GM13977 (cell line): ENCODE results near the gene MORN2.
A peak's percentile ranks its signal among the peaks of the same experiment; 100 is the strongest.

Source experiments
- DNase-seq: peaks from one replicate; pipeline ENCODE4 v3.0.0; 2012; ENCODE audit warnings: low spot score
- in situ Hi-C: fragments of 300-500 bp; cut with MboI; formaldehyde crosslinking; loops from one replicate; pipeline ENCODE4 v1.12.0; 2022; ENCODE audit warnings: low sequenced_read_pairs, low pct_unique_long_range_greater_than_20kb, mixed read lengths, inconsistent platforms; ENCODE audit not compliant: unreplicated experiment
- TF ChIP-seq, protein P1 (sequence below): IDR thresholded peaks from 2 replicates; pipeline ENCODE4 v1.5.1; 2012; ENCODE audit warnings: mild to moderate bottlenecking, control low read depth; ENCODE audit not compliant: insufficient read depth; ENCODE audit errors: extremely low read depth, missing control alignments

The MORN2 gene

DNA sequence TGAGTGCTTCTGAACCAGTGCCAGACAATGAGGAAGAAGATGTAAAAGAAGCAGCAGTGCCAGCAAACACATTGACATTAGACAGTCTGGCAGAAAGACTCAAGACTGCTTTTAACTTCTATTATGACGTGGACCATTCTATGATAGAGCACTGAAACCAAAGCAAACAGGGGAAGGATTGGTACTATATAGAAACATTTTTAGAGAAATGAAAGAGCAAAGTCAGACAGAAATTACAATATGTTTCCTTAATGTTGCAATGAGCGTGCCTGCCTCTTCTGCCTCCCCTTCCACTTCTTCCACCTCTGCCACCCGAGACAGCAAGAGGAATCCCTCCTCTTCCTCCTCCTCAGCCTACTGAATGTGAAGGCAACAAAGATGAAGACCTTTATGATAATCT, 39.8 kb upstream of the MORN2 start:
- DNase-seq, result peak; percentile 53
- TF ChIP-seq, protein P1, sequence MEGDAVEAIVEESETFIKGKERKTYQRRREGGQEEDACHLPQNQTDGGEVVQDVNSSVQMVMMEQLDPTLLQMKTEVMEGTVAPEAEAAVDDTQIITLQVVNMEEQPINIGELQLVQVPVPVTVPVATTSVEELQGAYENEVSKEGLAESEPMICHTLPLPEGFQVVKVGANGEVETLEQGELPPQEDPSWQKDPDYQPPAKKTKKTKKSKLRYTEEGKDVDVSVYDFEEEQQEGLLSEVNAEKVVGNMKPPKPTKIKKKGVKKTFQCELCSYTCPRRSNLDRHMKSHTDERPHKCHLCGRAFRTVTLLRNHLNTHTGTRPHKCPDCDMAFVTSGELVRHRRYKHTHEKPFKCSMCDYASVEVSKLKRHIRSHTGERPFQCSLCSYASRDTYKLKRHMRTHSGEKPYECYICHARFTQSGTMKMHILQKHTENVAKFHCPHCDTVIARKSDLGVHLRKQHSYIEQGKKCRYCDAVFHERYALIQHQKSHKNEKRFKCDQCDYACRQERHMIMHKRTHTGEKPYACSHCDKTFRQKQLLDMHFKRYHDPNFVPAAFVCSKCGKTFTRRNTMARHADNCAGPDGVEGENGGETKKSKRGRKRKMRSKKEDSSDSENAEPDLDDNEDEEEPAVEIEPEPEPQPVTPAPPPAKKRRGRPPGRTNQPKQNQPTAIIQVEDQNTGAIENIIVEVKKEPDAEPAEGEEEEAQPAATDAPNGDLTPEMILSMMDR, result no peak
- in situ Hi-C loops, result no loop called here

DNA sequence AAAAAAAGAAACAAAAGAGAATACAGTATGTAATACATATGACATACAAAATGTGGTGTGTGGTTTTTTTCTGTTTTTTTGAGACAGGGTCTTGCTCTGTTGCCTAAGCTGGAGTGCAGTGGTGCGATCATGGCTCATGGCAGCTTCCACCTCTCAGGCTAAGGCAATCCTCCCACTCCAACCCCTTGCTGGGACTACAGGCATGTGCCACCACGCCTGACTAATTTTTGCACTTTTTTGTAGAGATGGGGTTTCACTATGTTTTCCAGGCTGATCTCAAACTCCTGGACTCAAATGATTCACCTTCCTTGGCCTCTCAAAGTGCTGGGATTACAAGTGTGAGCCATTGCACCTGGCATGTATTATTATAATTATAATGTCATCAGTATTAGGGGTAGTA, 39.0 kb upstream of the MORN2 start:
- DNase-seq, result no peak
- TF ChIP-seq, protein P1, result no peak
- in situ Hi-C loops, result no loop called here

DNA sequence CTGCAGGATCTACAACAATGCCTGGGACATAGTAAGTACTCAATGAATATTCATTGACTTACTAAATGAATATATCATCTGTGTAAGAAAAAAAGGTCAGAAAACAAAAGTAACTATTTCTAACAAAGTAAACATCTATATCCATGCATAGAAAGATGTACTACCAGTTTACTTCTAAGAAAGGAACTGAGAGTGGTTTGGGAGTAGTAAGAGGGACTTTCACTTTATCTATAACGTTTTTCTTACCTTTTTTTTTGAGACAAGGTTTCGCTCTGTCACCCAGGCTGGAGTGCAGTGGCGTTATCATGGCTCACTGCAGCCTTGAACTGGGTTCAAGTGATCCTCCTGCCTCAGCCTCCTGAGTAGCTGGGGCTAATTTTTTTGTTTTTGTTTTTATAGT, 25.7 kb upstream of the MORN2 start:
- DNase-seq, result peak; percentile 50
- in situ Hi-C loops, result no loop called here
- TF ChIP-seq, protein P1, result no peak

DNA sequence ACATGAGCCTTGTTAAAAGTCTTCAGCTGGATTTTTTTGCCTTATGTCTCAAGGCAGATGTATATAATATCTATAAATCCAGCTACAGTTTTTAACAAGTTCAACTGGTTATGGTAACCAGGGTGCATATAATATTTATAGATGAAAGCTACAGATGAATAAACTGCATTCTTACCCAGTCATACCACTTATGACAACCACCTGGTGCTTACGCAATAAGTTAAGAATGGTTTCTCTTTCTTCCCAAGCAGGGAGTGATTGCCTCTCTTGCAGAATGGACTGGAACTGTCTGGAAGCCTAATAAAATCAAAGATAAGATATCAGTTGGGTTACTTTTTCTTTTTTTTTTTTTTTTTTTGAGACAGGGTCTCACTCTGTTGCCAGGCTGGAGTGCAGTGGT, 19.6 kb upstream of the MORN2 start:
- TF ChIP-seq, protein P1, result no peak
- in situ Hi-C loops, result no loop called here
- no peak for DNase-seq

DNA sequence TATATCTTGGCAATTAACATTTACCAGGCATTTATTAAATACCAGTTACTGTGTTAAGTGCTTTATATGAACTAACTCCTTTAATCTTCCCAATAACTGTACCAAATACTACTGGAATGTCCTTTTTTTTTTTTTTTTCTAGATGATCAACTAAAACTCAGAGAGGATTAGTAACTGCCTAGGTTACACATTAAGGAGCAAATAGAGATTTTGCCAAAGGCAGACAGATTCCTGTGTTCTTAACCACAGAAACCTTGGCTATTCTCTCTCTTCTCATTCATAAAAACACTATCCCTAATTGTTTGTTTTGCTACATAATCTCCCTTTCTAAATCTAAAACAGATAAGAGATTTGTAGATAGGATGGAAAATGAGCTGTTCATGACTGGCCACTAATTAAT, 13.3 kb upstream of the MORN2 start:
- in situ Hi-C loops, result no loop called here
- DNase-seq, result no peak
- TF ChIP-seq, protein P1, result no peak

DNA sequence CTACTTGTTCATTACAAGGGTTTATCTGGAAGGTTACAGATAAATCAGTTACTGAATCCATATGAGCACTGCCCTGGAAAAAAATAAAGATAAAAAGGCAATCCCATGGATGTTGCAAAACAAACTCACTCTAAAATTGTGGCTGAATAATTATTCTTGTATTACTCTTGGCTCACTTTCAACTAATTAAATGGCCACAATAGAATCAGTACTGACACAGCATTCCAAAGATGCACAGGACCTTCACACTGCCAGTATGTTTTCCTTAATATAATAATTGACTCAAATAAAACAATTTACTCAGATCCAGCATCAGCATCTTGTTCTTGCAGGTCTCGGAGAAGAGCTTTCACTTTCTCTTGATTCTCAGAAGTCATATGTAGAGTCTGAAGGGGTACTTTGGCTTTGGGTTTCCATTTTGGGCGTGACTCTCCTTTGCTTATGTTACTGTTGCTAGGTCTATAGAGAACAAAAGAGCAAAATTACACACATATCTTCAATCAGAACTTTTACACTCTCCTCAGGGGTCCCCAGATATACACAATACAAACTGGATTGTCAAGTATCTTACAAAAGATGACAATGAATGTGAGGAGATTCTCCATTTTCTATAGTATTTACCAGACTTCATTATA, 12.6 kb upstream of the MORN2 start:
- DNase-seq, result peak; percentile 34
- in situ Hi-C loops, result no loop called here
- TF ChIP-seq, protein P1, result no peak
